ENCODE measurements around the gene TTN.

Gene TTN

DNA sequence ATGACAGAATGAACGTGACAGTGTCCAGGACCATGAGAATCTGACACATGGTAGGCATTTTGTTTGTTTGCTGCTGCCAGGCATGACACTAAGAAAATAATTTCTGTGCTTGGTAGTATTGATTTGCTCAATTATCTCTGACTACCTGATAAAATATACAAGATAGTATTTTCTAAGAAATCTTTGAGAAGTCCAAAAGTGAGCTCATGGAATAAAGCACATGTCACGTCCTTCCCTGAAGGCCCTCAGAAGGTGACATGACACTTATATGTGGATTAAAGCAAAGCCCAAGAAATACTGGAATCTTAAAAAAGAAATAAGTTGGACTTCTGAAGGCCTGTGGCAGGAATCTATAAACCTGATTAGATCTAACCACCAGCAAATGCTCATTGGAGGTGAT, 3.8 kb upstream of the TTN start:
- DNase-seq (ENCODE audit: insufficient read length) (no peak), FAIRE-seq (no peak)
- TF ChIP-seq TAF1 (IDR thresholded peaks at IDR 0.05; ENCODE audit: borderline replicate concordance, low read depth, low read length) (no peak), POLR2AphosphoS5 (IDR thresholded peaks at IDR 0.05; ENCODE audit: low read depth, low read length) (no peak), POLR2A (IDR thresholded peaks at IDR 0.05; ENCODE audit: low read depth, low read length) (no peak)

DNA sequence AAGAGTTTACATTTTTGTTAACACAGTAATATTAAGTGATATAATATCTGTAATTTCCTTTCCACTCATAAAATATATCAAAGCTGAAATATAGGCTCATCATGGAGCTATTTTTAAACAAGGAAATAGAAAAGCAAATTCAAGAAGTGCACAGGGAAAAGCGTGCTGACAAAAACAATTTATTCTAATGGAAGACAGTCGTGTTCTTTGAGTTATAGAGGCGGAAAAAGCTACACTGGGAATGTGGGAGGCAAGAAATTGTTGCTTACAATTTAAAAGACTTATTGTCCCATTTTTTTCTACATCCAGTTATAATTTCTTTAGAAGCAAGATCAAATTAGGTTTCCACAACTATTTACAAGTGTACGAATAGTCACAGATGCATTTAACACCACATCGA, 3.2 kb upstream of the TTN start:
- TF ChIP-seq POLR2AphosphoS5 (IDR thresholded peaks at IDR 0.05; ENCODE audit: low read depth, low read length) (no peak), POLR2A (IDR thresholded peaks at IDR 0.05; ENCODE audit: low read depth, low read length) (no peak), TAF1 (IDR thresholded peaks at IDR 0.05; ENCODE audit: borderline replicate concordance, low read depth, low read length) (no peak)
- DNase-seq (ENCODE audit: insufficient read length) (no peak), FAIRE-seq (no peak)

DNA sequence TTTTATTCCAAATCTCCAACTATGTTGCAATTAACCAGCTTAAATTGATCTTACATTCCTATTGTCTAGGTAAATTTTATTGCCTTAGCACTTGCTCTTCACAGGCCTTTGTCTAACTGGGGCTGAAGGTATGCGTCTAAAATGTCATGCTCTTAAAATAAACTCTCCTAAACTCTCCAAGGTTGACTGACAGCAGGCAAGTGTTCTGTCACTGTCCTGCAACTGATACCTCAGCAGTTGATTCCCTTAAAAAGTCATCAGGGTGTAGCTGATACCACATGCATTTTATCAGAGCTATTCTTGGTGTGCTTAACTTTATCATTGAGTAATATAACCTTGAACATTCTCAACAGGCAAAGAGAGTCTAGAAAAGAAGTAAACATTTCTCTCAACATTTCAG, 680 bp downstream of the TTN start:
- DNase-seq (ENCODE audit: insufficient read length) (no peak), FAIRE-seq (peak; percentile 33)
- TF ChIP-seq TAF1 (IDR thresholded peaks at IDR 0.05; ENCODE audit: borderline replicate concordance, low read depth, low read length): no peak
- no peak for TF ChIP-seq POLR2A (IDR thresholded peaks at IDR 0.05; ENCODE audit: low read depth, low read length)
- no peak for TF ChIP-seq POLR2AphosphoS5 (IDR thresholded peaks at IDR 0.05; ENCODE audit: low read depth, low read length)

DNA sequence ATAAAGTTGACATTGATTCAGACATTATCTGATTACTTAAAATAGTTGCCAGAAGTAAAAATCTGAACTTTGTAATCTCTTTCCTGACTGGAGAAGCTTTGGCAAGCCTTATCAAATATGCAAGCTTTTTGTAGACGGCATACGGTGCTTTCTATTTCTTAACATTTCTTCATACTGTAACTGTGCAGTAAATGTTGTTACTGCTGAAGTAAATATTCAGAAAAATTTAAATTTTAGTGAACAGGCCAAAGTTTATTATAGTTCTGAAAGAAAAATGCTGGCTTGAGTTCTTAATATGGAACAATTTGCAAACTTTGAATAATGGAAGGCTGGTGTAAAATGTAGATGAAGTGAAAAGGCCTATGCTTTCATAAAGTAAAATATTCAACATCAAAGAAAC, 1.8 kb downstream of the TTN start:
- DNase-seq (ENCODE audit: insufficient read length) (no peak), FAIRE-seq (no peak)
- TF ChIP-seq TAF1 (IDR thresholded peaks at IDR 0.05; ENCODE audit: borderline replicate concordance, low read depth, low read length) (no peak), POLR2AphosphoS5 (IDR thresholded peaks at IDR 0.05; ENCODE audit: low read depth, low read length) (no peak), POLR2A (IDR thresholded peaks at IDR 0.05; ENCODE audit: low read depth, low read length) (no peak)

DNA sequence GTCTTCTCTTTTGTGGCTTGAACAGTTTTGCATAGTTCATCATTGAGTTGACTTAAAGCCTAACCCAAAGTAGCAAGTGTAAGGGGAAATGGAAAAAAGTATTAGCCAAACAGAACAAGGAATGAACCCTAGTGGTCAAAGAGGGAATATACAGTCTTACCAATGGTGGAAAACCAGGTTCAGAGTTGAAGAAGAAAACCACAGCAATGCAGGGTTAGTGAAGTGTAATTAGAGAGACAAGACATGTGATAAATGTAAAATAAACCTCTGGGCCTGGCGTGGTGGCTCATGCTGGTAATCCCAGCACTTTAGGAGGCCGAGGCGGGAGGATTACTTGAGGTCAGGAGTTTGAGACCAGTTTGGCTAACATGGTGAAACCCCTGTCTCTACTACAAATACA, 2.4 kb downstream of the TTN start:
- DNase-seq (ENCODE audit: insufficient read length) (no peak), FAIRE-seq (peak; percentile 64)
- TF ChIP-seq TAF1 (IDR thresholded peaks at IDR 0.05; ENCODE audit: borderline replicate concordance, low read depth, low read length) (no peak), POLR2AphosphoS5 (IDR thresholded peaks at IDR 0.05; ENCODE audit: low read depth, low read length) (no peak), POLR2A (IDR thresholded peaks at IDR 0.05; ENCODE audit: low read depth, low read length) (no peak)

DNA sequence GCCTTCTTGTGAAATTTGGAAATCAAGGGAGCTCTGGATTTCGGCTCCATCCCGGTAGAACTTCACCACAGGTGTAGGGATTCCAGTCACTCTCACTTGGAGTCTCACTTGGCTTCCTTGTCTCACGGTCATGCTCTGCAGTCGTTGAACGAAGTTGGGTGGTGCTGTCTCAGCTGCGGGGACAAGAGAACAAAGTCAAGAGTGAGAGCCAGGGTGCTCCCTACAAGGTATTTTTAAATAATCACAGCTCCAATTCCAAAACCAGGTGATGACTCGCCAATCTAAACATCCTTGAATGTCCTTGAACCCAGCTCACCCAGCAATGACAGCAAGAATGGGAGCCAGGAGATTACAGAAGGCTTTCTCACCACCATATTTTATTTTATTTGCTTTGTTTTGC, 6.7 kb downstream of the TTN start:
- FAIRE-seq (no peak), DNase-seq (ENCODE audit: insufficient read length) (no peak)
- TF ChIP-seq POLR2A (IDR thresholded peaks at IDR 0.05; ENCODE audit: low read depth, low read length) (no peak), TAF1 (IDR thresholded peaks at IDR 0.05; ENCODE audit: borderline replicate concordance, low read depth, low read length) (no peak), POLR2AphosphoS5 (IDR thresholded peaks at IDR 0.05; ENCODE audit: low read depth, low read length) (no peak)

DNA sequence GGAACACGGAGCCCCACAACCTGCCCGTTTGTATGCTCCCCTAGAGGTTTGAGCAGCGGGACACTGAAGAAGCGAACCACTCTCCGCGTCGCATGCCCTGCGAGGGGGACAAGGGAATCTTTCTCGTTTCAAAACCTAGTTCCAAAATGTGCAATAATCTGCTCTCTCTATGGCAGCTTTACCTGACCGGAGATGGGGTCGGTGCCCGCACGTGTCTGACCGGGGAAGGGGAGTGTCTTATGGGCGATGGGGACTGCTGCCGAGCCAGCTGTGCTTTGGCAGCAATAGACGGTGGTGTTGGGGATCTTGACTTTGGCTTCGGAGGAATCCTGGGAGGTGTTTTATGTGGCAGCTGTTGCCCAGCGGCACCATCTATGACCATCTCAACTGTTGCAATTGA, 7.9 kb downstream of the TTN start:
- FAIRE-seq (no peak), DNase-seq (ENCODE audit: insufficient read length) (no peak)
- no peak for TF ChIP-seq TAF1 (IDR thresholded peaks at IDR 0.05; ENCODE audit: borderline replicate concordance, low read depth, low read length)
- TF ChIP-seq POLR2AphosphoS5 (IDR thresholded peaks at IDR 0.05; ENCODE audit: low read depth, low read length): no peak
- no peak for TF ChIP-seq POLR2A (IDR thresholded peaks at IDR 0.05; ENCODE audit: low read depth, low read length)

DNA sequence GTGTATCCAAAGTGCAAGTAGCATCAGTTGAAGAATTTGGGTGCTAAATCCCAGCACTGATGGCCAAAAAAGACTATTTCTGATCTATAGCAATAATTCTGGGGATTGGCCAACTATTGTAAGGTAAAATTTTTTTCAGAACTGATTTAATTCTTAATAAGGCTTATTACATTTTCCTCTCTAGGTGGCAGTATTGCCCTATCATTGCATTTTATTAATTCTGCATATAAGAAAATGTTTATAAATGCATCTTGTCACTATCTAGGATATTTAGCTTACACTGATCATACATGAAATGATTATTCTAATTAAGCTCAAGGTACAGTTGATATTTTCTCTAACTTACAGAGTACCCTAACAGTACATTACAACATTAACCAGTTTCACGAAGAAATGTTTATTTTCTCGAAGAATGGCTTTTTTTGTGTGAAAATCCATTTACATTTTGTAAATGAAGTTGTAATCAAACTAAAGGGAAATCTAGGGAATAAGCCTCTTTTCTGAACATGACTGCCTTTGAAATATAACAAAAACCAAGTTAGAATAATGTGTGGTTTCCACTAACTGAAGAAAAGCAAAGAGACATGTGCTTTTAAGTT, 11.0 kb downstream of the TTN start:
- DNase-seq (ENCODE audit: insufficient read length) (no peak), FAIRE-seq (no peak)
- TF ChIP-seq POLR2AphosphoS5 (IDR thresholded peaks at IDR 0.05; ENCODE audit: low read depth, low read length): no peak
- TF ChIP-seq TAF1 (IDR thresholded peaks at IDR 0.05; ENCODE audit: borderline replicate concordance, low read depth, low read length): no peak
- TF ChIP-seq POLR2A (IDR thresholded peaks at IDR 0.05; ENCODE audit: low read depth, low read length): no peak

DNA sequence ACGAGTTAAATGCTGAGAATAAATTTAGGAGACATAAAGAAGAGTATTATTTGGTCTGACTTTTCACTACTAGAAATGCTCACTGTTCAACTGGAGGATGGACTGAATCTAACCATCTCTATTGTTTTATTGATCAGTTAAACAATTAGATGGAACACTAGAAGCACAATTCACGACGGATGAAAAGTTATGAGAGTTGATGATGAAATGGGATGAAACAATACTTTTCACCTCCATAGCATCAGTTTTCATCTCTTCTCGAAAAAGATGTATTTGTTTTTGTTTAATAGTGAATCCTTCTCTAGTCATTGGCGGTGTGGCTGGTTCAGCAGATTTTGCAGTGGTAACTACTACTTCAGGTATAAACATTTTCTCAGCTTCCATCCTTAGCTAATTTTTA, 19.3 kb downstream of the TTN start:
- no peak for FAIRE-seq
- no peak for DNase-seq (ENCODE audit: insufficient read length)
- TF ChIP-seq POLR2AphosphoS5 (IDR thresholded peaks at IDR 0.05; ENCODE audit: low read depth, low read length) (no peak), POLR2A (IDR thresholded peaks at IDR 0.05; ENCODE audit: low read depth, low read length) (no peak), TAF1 (IDR thresholded peaks at IDR 0.05; ENCODE audit: borderline replicate concordance, low read depth, low read length) (no peak)

DNA sequence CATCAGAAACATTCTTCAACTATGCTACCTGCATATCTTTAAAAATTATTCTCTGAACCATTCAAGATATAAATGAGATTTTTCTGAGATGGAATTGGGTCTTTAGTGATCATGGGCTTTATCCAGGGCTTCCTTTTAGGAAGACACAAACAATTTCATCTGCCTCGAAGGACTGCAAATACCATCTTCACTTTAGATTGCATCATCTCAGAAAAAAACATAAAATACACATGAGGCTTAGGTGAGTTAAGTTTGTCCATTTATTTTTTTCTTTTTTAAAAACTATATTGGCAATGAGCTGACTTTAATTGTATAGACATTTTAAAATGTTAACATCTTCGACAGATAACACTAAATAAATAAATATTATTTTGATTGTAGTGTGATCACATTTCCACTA, 20.1 kb downstream of the TTN start:
- DNase-seq (ENCODE audit: insufficient read length): no peak
- no peak for TF ChIP-seq POLR2A (IDR thresholded peaks at IDR 0.05; ENCODE audit: low read depth, low read length)
- no peak for TF ChIP-seq POLR2AphosphoS5 (IDR thresholded peaks at IDR 0.05; ENCODE audit: low read depth, low read length)
- no peak for TF ChIP-seq TAF1 (IDR thresholded peaks at IDR 0.05; ENCODE audit: borderline replicate concordance, low read depth, low read length)
- no peak for FAIRE-seq

DNA sequence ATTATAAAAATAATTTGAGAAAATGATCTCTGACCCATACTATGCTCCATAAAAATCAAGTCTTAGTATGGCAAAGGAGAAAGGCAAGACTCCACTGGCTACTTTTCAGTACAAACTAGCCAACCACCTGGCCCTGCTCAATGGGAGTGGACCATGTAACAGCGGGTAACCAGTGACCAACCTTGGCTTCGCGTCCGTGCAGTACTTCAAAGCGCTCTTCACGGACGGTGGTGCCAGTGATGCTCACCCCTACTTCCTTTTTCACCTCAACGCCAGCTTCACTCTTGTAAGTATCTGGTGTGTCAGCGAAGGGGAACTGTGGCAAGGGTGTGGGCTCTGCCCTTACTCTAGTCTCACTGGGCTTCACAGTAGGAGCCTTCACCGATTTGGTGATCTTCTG, 23.3 kb downstream of the TTN start:
- FAIRE-seq: no peak

DNA sequence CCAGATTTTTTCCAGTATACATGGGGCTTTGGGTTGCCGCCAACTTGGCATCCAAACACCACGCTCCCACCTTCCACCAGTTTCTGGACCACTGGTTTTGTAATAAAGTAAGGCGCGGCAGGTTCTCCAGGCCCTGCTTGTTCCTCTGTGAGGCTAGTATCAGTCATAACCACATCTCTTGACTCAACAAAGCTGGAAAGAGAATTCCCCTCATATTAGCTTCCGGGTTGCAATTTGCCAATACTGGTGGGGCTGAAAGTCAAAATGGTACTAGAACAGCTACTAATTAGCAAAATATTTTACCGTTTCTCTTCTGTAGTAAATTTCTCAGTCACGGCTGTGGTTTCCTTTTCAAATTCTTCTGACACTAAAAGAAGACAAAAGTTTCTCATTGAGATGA, 25.0 kb downstream of the TTN start:
- no peak for TF ChIP-seq POLR2A (IDR thresholded peaks at IDR 0.05; ENCODE audit: low read depth, low read length)
- TF ChIP-seq TAF1 (IDR thresholded peaks at IDR 0.05; ENCODE audit: borderline replicate concordance, low read depth, low read length): no peak
- TF ChIP-seq POLR2AphosphoS5 (IDR thresholded peaks at IDR 0.05; ENCODE audit: low read depth, low read length): no peak
- FAIRE-seq: no peak
- no peak for DNase-seq (ENCODE audit: insufficient read length)

More for the DNA sequence above, 23.3 kb downstream of the TTN start:
- DNase-seq (ENCODE audit: insufficient read length): no peak
- no peak for TF ChIP-seq POLR2A (IDR thresholded peaks at IDR 0.05; ENCODE audit: low read depth, low read length)

DNA sequence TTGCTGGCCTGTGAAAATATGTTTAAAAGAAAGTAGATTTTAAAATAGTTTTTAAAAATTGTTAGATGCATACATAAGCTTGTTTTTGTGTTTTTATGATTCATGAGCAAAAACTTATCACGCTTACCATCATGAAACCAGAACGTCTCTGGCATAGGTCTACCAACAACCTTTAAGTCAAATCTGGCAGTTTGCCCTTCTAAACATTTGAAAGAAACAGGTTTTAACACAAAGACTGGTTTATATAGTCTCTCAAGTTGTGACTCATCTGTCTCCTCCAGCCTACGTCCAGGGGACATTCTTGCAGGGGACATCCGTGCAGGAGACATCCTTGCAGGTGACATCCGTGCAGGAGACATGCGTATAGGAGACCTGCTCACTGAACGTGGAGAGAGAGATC, 29.6 kb downstream of the TTN start:
- no peak for DNase-seq (ENCODE audit: insufficient read length)
- TF ChIP-seq POLR2A (IDR thresholded peaks at IDR 0.05; ENCODE audit: low read depth, low read length) (no peak), POLR2AphosphoS5 (IDR thresholded peaks at IDR 0.05; ENCODE audit: low read depth, low read length) (no peak), TAF1 (IDR thresholded peaks at IDR 0.05; ENCODE audit: borderline replicate concordance, low read depth, low read length) (no peak)
- no peak for FAIRE-seq
